ENCODE results near the gene HS1BP3.
A peak's percentile ranks its signal among the peaks of the same experiment; 100 is the strongest.

Gene HS1BP3

DNA sequence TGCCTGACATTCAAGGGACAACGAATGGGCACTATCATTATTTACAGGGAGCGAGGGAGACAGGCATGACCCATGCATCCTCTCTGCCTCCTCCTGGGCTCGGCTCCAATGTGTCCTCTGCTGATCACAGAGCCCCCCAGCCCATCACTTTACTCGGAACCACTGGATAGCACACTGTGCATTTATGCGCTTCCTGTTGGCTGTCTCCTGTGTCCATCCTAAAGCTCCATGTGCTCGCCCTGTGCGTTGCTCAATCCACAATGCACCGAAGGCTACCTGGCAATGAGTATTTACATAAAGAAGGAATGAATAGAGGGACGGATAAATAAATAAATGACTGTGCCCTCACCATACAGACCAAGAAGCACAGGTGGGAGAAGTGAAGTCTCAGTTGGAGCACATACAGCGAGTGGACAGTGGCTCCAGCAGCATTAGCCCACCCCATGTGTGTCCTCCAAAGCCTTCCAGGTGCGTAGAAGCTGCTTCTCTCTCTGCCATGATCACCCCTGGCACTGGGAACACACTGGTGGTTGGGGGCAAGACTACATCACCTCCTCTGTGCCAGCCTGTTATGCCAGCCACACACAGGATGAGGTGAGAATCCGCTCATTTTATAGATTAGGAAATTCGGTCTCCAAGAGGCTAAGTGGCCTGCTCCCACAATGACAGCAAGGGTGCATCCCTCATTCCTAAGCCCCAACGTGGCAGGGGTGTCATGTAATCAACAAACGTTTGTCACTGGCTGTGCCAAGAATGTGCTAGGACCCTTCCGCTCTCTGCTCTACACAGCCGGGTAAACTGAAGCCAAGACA is 13.7 kb upstream of the HS1BP3 start:
- H3K4me3 ChIP-seq (ENCODE audit: low read depth, low read length) = no peak overlapping the region

DNA sequence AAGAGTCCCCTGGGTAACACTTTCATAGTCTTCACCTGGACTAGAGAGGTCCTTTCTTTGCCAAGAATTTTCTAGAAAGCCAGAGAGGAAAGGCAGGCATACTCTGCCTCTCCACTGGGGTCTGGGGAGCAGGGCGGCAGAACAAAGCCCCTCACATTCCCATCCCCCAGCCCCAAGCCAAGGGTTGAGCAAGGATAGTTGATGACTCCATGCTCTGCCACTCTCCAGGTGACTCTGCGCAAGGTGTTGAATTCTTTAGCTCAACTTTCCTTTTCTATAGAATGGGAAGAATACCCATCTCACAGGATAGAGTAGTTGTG is 13.1 kb upstream of the HS1BP3 start:
- no peak overlapping the region for H3K4me3 ChIP-seq (ENCODE audit: low read depth, low read length)

DNA sequence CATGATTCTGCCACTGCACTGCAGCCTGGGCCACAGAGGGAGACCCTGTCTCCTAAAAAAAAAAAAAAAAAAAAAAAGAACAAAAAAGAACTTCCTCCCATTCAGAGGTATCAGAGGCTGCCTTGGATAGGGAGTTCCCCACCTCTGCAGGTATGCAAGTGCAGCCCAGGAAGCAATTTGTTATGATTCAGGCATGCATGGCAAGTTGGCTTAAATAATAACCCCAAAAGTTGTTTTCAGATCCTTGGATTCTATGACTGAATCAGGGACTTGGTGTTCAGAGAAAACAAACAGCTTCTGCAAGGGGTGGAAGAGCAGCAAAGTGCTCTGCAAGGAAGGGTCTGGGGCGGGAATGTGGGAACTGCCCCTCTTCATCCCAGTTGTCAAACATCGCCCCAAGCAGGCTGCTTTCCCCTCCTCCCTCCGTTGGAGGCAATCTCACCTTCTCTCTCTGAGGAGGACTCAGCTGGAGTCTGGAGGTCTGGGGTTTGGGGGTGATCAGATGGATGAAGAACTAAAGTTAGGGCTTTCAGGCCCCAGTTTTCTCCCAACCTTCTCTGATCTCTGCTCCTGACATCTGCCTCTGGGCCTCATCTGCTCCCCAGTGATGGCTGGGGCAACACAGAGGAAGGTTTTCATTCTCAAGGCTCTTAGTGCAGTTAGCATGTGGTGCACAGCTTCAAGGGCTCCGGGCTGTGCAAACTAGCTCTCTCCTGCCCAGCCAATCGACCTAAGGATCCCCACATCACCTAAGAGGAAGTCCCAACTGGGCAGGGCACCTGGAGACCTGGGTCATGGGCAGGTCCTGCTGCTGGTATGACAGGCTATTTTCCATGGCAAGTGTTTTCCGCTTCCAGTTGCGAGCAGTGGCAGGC is 12.5 kb upstream of the HS1BP3 start:
- no peak overlapping the region for H3K4me3 ChIP-seq (ENCODE audit: low read depth, low read length)

DNA sequence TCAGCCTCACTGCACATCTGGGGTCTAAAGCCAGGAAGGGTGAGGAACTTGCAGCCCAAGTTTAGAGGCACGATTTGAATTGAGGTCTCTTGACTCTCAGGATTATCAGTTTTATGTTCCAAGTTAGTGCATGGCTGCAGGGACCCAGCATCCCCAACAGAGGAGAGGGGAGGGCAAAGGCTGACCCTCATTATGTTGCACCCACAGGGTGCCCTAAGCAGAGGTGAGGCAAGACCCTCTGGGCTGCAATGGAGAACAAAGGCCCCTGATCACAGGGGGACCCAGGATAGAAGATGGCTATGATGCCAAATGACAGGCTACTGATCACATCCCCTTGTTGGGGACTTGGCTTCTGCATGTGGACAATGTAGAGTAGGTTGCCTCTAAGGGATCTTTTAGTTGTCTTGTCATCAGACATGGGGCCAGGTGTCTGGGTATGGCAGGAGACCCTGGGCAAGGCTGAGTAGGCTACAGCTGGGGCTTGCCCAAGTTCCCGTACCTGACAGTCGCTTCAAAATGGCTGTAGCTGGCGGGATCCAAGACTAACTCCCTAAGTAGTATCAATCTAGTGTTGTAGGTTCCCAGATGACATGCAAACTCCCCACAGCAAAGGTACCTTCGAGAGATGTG is 11.5 kb upstream of the HS1BP3 start:
- H3K4me3 ChIP-seq (ENCODE audit: low read depth, low read length) = no peak overlapping the region

DNA sequence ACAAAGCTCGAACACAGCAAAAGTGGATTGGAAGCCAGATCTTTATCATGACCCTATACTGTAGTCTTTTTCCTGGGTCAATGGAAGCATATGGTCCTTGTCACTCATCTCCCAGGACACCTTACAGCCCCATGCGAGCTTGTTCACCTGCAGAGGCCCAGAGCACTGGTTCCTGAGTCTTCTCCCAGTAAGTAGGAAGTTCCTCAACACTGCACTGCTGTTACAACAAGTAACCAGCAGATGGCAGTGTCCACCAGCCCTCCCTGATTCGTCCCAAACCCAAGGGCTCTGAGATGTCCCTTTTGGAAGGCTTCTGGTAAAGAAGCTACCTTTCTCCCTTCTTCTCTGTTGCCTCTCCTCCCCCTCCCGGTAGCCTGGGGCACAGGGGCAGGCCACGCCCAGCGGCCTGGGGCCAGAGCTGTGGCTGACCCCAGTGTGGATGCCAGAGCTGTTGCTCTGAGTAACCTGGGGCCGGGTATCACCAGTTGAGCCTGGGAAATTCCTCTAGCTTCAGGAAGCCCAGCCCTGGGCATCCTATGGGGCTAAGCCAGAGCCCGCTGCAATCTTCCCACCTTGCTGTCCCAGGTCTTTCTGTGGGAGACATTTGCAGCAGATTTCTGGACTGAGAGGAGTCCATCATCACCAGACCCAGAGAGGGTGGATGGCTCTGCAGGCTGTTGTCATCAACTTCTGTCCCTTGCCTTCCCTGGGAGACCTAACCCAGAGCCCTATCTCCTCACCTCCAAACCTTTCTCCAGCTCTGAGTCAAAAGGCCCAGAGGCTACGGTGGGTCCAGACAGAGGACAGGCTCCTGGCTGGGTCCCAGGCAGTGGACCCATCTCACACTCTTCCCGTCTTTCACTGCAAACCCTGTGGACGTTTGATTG is 10.8 kb upstream of the HS1BP3 start:
- no peak overlapping the region for H3K4me3 ChIP-seq (ENCODE audit: low read depth, low read length)

DNA sequence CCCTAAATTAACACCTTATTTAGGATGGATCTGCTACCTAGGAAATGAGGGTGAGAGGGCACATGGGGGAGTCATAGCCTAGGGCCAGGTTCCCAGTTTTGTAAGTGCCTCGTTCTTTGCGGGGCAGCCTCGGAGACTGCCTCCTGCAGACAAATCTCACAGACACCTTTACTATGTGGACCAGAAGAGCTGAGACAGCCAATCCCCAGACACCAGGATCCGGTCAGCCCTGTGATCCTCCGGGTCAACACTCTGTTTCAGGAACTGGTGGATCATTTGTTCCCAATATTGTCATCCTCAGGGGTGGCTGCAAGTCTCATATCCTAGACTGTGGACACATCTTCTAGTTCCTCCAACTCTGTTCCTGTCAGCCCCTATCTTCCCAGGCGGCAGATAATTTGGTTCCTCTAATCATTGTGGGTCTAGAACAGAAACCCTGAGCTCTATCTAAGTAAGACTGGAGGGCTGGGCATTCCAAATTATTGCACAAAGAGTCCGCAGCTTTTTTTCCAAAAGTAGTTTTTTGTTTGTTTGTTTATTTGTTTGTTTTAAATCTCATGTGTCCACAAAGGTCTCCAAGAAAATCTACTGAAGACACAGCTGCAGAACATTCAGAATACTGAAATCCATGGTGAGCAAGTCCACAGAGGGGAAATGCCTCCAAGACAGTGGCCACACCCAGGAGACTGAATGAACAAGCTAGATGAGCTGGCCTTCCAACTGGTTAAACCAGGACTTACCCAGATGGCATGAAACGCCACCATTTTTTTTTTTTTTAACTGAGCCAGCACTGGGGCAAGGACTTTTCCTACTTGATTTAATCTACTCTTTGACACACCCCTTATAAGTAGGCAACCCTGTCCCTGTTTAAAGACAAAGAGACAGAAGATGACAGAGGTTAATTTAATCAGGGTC is 9.9 kb upstream of the HS1BP3 start:
- no peak overlapping the region for H3K4me3 ChIP-seq (ENCODE audit: low read depth, low read length)

DNA sequence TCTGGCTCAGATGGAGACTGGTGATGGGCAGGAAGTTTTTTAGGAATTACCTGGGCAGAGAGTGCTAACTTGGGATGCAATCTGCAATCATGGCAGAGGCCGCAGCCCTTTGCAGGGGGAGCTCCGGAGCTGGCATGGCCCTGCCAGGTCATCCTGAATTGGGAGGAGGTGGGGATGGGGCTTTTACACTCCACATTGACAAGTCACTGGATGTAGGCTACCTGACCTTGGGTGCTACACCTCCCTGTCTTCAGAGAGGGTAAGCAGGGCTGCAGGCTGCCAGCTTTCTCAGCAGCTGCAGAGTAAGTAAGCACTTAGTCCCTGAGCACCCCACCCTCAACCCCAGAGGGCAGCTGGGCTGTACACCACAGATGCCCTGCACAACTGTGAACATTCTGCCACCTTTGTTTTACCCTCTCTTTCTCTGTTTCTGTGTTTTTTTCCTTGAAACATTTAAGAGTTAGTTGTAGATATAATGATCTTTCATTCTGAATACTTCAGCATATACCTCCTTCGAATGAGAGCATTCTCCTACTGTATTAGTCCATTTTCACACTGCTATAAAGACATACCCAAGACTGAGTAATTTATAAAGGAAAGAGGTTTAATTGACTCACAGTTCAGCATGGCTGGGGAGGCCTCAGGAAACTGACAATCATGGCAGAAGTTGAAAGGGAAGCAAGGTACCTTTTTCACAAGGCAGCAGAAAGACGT is 6.8 kb upstream of the HS1BP3 start:
- H3K4me3 ChIP-seq (ENCODE audit: low read depth, low read length) = no peak overlapping the region

DNA sequence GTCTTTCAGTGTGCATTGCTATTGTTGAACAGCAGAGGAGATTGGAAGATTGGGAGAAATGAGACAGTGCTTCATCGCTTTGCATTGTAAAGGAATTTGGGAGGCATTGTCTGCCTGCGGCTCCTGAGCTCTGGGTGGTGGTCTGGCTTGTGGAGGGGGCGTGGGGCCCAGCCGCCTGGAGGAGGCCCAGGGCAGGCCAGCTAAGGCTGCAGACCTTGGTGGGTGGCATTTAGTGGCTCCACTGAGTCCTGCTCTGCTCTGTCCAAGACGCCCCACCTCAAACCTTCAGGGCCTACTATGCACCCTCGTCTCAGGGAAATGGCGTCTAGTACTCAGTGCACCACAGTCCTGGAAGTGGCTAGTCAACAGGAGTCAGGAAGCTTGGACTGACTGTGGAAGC is 5.7 kb upstream of the HS1BP3 start:
- H3K4me3 ChIP-seq (ENCODE audit: low read depth, low read length) = no peak overlapping the region

DNA sequence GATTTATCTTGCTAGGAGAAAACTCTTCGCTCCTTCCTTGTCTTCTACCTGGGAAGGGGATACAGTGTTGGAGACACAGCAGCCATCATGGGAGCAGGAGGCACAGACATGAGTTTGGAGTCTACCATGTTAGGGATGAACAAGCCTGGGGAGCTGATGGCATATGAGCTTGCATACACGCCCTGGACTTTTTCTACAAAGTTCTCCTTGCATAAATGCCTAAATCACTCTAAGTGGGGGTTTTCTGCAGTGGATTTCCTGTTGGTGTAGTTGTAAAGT is 3.6 kb upstream of the HS1BP3 start:
- H3K4me3 ChIP-seq (ENCODE audit: low read depth, low read length) = no peak overlapping the region

DNA sequence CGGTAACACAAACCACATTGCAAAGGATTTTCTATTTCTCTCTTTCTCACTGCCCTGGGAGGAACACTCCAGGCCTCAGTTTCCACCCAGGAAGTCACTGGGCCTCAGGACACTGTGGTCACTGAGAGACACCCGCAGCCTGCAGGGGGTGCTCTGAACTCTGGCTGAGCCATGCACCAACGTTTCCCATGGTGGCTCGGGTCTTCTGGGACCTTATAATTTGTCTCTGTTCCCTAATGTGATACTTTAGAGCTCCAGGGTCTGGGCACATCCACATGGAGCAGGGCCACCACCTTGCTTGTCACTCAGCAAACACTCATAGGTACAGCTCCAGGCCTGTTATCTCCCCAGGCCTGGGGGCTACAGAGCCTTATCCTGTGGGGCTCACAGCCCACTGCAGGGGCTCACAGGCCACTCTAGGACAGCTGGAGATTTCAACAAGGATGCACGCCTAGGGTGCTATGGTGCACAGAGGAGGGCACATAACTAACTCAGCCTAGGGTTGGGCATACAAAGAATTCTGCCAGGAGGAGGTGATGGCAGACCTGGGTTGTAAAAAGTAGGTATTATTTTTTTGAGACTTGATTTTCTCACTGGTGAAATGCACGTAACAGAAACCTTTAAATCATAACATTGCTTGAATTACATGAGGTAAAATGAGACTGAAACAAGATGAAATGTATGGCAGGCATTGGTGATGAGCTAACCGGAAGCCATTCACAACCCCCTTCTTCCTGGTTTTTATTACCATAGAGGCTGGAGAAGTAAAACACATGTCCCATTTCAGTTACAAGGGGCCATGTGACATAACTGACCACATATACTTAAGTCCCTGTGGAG is 3.0 kb upstream of the HS1BP3 start:
- H3K4me3 ChIP-seq (ENCODE audit: low read depth, low read length) = no peak overlapping the region

DNA sequence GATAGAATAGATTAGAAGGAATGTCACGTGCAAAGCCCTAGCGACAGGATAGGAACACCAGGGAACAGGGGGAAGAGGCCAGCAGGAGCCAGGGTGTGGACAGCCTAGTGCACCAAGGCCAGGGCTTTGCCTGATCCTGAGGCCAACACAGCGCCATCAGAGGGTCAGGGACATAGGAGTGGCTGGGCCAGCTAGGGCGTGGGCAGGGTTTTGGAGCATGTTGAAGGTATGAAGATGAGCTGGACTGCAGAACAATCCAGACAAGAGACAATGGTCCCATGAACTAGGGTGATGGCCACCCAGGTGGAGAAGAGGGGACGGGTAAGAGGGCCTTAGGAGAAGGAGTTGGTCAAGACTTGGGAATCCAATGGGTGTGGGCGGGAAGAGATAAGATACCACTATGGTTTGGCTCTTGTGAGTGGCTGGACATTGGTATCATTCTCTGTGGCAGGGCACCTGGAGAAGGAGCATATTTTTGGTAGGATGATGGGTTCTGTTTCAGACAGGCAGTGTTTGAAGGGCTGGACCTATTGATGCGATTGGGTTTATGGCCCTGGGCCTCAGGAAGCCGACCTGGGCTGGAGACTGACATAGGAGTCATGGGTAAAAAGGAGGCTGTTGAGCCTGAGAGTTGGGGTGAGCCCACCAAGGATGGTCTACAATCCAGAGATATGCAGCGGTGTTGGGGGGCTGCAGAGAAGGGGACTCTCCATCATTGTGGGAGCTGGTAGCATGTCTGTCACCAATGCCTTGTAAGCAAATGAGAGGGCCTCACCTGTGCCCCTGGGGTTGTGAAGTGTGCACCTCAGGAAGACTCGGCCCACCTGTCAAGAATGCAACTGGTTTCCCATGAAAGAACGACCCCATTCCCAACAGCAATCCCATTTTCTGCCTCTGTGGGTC is 2.0 kb upstream of the HS1BP3 start:
- no peak overlapping the region for H3K4me3 ChIP-seq (ENCODE audit: low read depth, low read length)

DNA sequence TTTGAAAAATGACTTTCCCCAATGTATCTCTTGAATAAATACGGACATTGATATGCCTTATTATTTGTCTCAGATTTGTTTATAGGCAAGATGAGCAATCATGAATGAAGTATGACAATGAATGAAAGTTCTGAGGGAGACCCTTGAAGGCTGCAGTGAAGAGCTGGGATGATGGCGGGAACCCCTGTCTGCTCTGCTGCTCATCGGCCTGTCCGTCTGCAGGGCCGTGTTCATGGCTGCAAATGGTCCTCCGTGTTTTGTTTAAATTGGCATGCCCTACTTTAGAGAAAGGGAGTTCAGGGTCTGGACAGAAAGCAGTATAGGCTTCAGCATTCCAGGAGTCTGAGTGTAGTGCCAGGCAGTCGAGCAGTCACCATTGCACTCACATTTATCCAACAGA is 1.2 kb upstream of the HS1BP3 start:
- no peak overlapping the region for H3K4me3 ChIP-seq (ENCODE audit: low read depth, low read length)

DNA sequence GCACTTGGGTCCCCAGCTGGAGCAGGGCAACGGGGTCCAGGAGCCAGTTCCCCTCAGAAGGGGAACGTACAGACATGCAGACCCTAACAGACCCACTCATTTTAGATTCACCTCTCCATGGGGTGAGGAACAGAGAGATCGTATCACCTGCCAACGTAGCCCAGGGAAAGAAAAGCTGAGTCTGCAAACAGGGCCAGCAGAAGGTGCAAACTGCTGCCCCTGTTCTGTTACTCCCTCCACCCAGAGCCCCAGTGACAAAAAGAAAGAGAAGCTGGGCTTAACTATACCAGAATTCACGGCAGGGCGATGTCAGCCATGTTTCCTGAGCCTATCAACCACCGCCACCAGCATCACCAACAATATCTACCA is 817 bp upstream of the HS1BP3 start:
- no peak overlapping the region for H3K4me3 ChIP-seq (ENCODE audit: low read depth, low read length)

DNA sequence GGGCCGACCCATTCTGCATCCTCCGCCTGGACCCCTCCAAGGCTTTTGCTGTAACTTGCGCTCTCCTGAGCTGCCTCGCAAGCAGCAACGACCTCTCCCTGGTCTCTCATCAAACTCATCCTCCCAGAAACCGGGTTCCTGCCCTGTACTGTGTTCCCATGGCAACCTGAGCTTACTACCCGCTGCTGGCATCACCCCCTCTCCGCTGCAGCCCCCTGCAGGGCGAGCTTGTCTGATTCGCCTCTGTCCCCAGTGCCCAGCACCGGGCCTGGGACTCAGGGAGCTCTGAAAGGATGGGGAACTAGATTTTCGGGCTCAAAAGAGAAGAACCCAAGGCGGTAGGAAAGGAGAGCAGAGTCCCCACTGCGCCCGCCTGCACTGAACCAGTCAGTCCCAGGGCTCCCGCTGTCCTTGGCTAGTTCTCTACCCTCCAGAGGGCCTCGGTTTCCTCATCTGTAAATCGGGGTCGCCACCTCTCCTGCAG is 463 bp downstream of the HS1BP3 start:
- peak overlapping the region; percentile 62 for H3K4me3 ChIP-seq (ENCODE audit: low read depth, low read length)

DNA sequence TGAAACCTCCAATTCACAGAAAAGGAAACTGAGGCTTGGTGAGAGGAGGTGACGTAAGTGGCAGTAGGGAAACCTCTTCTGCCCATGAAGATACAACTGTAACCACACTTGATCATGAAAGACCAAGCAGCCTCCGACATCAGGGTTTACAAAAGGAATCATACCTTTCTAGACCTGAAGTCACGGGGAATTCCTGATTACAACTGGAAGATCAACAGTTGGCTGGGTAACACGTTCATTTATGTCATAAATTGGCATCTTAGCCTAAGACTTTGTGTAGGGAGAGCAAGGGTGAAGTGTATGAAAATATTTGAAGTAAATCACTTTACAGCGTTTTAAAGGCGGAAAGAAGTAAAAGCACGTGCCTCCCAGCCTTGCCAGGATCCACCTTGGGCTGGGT is 922 bp downstream of the HS1BP3 start:
- H3K4me3 ChIP-seq (ENCODE audit: low read depth, low read length) = peak overlapping the region; percentile 62

DNA sequence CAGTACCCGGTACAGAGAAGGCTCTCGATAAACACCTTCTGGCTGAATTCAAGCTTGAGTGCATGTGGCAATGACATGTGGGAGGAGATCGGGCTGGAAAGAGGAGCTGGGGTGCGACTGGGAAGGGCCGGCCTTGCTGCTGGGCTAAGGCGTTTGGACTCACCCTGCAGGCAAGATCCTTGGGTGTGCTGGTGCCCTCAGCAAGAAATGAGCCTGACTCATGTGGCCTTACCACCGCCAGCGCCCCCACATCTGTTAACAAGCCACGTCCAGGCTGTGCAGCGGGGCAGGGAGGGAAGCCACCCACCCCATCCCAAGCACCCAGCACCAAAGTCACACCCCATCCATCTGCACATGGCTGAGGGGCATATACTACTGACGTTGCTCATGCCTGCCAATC is 1.3 kb downstream of the HS1BP3 start:
- no peak overlapping the region for H3K4me3 ChIP-seq (ENCODE audit: low read depth, low read length)

DNA sequence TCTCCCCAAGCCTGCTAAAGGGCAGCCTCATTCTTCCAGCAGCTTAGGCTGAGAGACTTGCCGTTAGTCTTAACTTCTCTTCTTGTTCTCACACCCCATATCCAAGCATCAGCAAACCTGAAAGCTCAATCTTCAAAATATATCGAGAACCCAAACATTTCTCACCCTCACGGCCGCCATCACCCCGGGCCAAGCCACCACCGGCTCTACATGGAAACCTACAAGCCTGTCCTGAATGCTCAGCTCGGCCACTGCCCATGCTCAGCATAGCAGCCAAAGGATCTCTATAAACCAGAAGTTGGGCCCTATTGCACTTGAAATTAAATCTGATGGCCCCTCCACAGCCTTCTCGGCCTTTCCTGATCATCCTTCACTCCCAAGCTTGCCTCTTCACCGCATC is 2.1 kb downstream of the HS1BP3 start:
- no peak overlapping the region for H3K4me3 ChIP-seq (ENCODE audit: low read depth, low read length)

DNA sequence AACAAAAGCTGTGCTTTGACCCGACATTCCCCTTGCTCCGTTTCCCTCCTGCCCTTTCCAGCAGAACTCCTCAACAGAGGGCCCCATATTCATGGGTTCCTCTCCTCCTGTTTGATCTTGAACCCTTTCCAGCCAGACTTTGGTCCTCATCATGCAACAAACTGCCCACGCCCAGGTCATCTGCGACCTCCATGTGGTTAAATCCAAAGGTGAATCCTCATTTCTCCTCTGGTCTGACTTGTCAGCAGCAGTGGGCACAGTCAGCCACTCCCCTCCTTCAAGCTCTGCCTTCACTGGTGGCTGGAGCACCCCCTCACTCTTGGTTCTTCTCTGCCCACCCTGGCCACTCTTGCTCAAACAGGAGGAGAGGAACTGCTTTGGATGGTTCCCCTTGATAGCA is 2.7 kb downstream of the HS1BP3 start:
- H3K4me3 ChIP-seq (ENCODE audit: low read depth, low read length) = no peak overlapping the region

Data from iPS-11a (cell line).